Stimulated activated CD8-positive, alpha-beta memory T cell treated with anti-CD3 and anti-CD28 coated beads, Interleukin-12 subunit alpha, Interleukin-12 subunit beta, amount 100 ng/mL, for 24 hours (primary cell): ENCODE data around the gene ATG7.
"Not testable (repeated sequence)": the region's sequence is repeated elsewhere in the genome, so short reads cannot be mapped to it uniquely, and the experiment has no call there.

Experiments
- DNase-seq: peaks from one replicate; pipeline ENCODE4 v3.0.0-alpha.2; 2020; ENCODE audit errors: extremely low read depth

ATG7 gene

GRCh38 chr3:11565492-11565891 lies 293.3 kb downstream of the ATG7 start:
- DNase-seq, result no peak

GRCh38 chr3:11565932-11566331 lies 293.7 kb downstream of the ATG7 start:
- no peak for DNase-seq

GRCh38 chr3:11566478-11566877 lies 294.3 kb downstream of the ATG7 start:
- no peak for DNase-seq

GRCh38 chr3:11566916-11567315 lies 294.7 kb downstream of the ATG7 start:
- no peak for DNase-seq

DNA sequence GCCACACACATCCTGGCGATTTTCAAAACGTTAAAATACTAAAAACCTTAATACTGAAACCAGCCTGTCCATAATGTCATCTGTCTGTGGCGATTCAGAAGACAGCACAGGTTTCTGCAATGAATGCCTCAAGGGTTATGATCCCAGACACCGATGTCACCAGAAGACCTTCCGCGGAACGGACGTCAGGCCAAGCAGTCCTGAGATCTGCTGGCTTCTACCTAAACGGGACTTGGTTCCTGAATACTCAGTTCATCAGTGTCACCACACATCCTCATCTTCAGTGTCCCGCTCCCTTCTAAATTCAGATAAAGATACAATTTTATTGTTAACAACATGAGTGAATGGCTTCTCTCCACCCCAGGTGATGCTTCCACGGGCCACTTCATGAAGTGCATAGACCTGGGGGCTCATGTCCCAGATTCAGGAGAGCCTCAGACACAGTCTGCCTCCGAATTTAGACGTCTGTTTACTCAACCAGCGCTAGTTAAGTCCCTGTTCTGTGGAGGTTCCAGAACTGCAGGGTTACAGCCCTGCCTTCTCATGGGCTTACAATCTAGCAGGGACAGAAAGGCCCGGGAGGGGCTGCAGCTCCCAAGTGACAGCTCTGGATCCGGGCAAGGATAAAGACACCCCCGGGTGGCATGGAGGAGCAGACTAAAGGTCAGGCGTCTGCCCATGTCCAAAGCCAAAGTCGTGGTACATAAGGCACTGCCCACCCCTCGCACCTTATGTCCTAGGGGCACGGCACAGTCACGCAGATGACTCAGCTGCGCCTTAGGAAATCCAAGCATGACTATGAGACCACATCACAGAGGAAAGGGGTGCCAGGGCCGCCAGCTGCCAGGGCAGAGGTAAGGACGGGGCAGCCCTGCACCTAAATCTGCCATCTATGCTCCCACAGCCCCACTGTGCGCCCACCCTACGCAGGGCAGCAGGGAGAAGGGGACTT lies 295.6 kb downstream of the ATG7 start:
- DNase-seq, result no peak

DNA sequence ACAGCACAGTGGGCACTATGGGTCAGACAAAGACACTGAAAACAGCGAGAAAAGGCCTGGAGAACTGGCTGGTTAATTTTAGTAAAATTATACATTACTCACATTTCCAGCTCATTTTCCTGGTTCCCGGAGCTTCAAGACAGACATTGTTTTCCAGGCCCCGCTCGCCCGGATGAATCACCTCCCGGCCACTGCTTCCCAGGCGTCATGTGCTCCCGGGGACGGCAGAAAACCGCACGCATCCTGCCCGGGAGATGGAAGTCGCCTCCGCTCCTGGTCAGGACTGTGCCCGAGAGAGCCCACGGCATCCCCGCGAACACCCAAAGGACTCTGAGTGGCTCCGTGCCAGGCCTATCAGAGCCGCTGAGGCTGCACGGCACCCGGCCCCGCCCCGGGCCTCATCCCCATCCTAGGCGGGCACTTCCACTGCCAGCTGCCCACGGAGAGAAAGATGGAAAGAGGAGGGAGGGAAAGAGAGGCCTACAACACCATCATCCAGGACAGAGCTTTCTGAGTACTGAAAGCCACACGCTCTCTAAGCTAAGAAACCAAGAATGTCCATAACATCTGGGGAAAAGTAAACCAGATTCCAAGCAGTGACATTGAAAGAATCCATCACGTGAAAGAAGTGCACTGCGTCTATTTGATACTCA lies 296.4 kb downstream of the ATG7 start:
- DNase-seq, result no peak

- DNase-seq, result no peak
Measured at GRCh38 chr3:11569156-11569741, 297.1 kb downstream of the ATG7 start.

DNA sequence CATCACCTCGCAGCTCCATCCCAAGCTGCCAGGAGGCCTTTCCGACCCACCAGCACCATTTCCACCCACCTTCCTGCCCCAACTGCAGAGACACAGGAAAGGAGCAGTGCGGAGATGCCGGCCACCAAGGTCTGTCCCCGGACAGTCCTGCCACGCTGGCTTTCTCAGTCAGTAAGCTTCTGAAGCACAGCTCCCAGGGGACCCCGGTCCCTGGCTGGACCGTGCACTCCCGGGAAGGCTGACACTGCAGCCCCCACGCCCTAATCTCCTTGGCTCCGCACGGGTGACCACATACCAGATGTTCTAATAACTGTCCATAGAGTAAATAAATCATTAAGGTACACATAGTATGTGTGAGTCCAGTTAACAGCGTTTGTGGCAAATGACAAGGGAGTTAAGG lies 298.1 kb downstream of the ATG7 start:
- no peak for DNase-seq

GRCh38 chr3:11570789-11571495 lies 298.7 kb downstream of the ATG7 start:
- DNase-seq, result no peak

- DNase-seq, result not testable (repeated sequence)
Measured at GRCh38 chr3:11572660-11573059, 300.5 kb downstream of the ATG7 start.

DNA sequence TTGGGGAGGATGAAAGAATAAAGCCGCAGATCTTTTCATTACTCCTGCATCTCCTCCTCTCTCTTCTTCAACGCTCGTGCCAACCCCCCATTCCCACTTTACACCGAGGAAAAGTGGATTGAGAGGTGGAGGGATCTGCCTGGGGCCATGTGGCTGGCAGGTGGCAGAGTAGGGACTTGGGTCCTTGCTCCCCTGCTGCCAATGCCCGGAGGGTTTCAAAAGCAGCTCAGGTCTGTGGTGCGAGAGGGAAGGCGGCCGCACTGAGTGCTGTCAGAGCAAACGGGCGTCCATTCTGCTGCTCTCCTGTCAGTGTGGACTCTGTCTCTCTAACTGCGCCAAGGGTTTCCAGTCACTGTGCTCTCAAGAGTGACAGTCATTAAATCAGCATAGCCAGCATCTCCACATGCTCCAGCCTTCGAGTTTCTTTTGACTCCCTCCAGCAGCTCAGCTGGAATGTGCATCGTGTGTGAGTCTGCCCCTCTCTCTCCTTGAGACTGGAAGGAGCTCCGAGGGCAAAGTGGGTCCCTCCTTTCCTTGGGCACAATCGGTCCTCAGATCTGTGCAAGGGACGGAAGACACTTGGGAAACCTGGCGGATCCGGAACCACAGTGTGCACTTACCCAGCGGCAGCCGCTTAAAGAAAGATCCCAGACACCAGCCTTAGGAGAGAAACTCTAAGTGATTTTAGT lies 302.9 kb downstream of the ATG7 start:
- no peak for DNase-seq

DNA sequence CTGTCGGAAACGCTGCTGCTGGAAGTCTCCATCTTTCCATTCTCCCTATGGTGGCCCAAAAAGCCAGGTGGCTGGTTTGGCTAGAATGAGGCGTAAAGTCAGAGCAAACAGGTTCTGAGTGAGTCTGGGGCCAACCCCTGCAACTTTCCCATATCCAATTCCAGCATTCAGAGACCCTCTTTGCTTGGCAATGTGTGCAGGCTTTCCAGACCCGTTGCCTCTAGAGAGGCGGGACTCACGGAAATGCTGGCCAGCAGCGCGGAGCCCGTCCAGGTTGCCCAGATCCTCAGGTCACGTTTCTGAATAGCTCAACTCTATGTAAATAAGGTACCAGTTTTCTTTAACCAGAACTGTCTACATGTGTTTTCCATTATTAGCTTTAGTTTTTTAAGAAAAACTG lies 303.5 kb downstream of the ATG7 start:
- DNase-seq, result no peak

DNA sequence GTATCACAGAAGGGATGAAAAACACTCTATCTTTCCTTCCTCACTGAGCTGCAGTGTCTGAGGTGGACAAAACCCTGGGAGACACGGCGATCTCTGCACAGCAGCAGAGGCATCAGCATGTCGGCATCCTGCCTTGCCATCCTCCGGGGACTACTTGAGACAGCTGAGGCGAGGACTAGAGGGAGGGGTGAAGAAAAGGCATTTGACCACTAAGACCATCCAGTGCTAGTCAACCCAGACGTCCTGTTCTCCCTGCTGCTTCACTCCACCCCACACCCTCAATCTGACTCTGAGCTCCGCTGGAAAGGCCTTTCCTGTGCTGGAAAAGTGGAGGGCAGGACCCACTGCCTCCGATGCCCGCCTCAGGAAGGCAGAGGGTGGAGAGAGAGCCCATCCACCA lies 304.3 kb downstream of the ATG7 start:
- no peak for DNase-seq

- DNase-seq, result no peak
Measured at GRCh38 chr3:11578169-11578568, 306.0 kb downstream of the ATG7 start.

GRCh38 chr3:11580645-11581044 lies 308.4 kb downstream of the ATG7 start:
- DNase-seq, result no peak

- no peak for DNase-seq
Measured at GRCh38 chr3:11581237-11582190, 309.3 kb downstream of the ATG7 start.

DNA sequence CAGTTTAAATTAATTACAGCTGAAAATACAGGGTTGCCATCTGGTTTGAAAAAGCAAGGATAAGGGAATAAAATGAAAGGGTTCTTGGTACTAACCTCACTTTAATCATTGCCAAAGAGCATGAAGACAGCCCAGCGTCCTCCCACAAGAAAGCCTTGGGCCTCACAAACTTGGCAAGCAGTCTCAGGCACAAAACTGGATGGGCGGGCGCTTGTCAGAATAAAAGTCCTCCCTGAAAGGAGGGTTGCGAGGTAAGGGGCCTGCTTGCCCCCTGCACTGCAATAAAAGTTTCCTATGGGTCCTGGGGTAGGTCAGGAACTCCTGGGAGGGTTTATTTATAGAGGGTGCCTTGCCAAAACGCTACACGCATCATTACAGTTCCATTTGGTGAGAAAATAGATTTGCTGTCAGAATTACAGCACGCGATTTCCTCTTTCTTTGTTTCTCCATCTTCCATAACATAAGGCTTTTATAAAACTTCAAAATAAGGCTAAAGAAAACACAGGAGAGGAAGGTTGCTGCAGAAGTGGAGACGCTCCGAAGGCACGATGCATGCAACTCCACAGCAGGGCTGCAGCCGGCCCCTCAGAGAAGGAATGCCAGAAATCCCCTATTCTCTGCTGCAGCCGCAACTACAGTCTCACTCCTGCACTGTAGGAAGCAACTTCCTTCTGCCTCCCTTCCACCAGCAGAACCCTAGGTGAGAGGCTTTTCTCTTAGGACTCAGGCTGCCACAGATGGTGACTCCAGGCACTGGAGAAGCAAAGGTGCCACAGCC lies 310.2 kb downstream of the ATG7 start:
- no peak for DNase-seq

DNA sequence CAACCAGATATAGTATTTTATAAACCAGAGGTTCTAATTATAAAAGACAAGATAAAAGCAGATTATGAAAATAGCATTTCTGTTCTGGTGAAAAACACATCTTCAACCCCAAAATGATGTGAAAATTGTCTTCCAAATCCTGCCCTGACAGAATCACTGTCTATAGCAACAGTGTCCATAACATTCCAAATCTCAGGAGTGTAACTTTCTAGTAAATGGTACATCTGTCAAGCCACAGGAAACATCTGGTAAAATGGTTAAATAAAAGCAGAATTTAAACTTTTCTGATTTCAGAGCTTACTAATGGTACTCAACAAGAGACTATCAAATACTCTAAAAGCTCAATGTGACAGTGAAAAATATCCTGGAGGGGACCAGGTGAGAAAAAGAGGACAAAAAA lies 311.0 kb downstream of the ATG7 start:
- no peak for DNase-seq

DNA sequence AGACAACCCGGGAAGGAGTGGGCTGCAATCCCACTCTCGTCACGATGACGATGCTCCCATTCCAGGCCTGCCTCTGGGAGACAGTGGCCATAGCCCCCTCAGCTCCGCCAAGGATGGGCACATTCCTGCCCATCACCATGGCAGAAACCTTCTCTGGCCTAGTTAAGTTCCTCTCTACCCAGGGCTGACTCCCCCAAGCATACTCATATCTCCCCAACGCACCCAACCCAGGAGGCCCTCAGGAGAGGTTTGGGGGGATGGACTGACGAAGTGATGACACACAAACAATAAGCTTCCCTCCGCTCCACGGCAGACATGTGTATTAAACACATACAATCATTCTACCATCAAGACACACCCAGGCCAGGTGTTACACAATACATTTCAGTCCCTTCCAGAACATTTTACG lies 311.4 kb downstream of the ATG7 start:
- no peak for DNase-seq

- DNase-seq, result no peak
Measured at GRCh38 chr3:11584570-11584969, 312.4 kb downstream of the ATG7 start.
